GM18508 (cell line): Measurements from ENCODE around the gene SMARCC1.

Experiments
- ATAC-seq: cut with Tn5 transposase; IDR thresholded peaks from one replicate; pipeline ENCODE4 v1.9.1; 2021; ENCODE audit warnings: moderate number of reproducible peaks; ENCODE audit not compliant: insufficient read depth, unreplicated experiment

SMARCC1 gene

GRCh38 chr3:47643092-47643491 lies 138.6 kb downstream of the SMARCC1 start:
- no peak for ATAC-seq

DNA sequence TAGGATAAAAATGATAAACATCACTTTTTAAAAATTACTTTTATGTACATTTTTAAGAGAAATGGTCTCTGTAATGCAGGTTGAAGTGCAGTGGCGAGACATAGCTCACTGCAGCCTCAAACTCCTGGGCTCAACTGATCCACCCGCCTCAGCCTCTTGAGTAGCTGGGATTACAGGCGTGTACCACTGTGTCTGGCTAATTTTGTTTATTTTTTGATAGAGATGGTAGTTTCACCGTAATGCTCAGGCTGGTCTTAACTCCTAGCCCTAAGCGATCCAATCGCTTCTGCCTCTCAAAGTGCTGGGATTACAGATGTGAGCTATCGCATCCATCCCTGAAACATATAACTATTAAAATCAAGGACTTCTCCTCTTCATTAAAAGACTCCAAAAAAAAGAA lies 140.0 kb downstream of the SMARCC1 start:
- no peak for ATAC-seq

GRCh38 chr3:47636921-47637320 lies 144.8 kb downstream of the SMARCC1 start:
- no peak for ATAC-seq

DNA sequence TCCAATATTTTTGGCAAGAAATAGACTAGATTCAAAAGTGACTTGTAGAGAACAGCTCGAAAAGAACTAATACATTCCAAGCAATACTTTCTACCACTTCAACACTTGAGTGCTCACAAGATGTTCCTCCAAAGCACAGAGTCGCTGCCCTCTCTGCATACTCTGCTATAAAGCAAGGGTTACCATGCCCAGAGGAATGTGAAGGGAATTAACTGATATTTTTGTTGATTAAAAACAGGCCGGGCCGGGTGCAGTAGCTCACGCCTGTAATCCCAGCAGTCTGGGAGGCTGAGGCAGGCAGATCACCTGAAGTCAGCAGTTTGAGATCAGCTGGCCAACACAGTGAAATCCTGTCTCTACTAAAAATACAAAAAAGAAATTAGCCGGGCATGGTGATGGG lies 145.5 kb downstream of the SMARCC1 start:
- ATAC-seq, result no peak

- ATAC-seq, result no peak
Measured at GRCh38 chr3:47635536-47635935, 146.2 kb downstream of the SMARCC1 start.

DNA sequence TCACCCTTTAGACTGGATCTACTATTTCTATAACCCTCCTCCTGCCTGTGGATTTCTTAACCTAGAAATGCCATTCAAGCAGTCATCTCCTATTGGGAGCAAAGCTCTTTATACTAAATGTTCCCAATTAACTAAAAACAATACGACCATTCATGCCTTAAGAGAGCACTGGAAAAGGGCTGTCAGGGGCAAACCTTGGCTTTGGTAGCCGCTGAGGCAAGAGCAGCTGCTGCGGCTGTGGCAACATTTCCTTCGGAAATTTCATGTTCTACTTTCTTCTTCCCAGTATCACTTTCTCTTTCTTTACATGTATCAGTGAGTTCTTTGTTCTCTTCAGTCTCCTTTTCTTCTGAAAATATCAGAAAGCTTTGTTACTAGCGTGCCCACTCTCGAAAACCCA lies 146.7 kb downstream of the SMARCC1 start:
- no peak for ATAC-seq

DNA sequence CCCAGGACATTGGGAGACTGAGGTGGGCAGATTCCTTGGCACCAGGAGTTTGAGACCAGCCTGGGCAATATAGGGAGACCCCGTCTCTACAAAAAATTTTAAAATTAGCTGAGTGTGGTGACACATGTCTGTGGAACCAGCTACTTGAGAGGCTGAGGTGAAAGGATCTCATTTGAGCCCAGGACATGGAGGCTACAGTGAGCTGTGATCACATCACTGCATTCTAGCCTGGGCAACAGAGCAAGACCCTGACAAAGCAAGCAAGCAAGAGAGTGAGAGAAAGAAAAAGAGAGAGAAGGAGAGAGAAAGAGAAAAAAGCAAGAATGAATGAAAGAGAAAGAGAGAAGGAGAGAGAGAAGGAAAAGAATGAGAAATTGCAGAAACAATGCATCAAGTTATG lies 150.9 kb downstream of the SMARCC1 start:
- ATAC-seq, result no peak

GRCh38 chr3:47629770-47630169 lies 151.9 kb downstream of the SMARCC1 start:
- no peak for ATAC-seq

GRCh38 chr3:47628426-47628825 lies 153.3 kb downstream of the SMARCC1 start:
- no peak for ATAC-seq

DNA sequence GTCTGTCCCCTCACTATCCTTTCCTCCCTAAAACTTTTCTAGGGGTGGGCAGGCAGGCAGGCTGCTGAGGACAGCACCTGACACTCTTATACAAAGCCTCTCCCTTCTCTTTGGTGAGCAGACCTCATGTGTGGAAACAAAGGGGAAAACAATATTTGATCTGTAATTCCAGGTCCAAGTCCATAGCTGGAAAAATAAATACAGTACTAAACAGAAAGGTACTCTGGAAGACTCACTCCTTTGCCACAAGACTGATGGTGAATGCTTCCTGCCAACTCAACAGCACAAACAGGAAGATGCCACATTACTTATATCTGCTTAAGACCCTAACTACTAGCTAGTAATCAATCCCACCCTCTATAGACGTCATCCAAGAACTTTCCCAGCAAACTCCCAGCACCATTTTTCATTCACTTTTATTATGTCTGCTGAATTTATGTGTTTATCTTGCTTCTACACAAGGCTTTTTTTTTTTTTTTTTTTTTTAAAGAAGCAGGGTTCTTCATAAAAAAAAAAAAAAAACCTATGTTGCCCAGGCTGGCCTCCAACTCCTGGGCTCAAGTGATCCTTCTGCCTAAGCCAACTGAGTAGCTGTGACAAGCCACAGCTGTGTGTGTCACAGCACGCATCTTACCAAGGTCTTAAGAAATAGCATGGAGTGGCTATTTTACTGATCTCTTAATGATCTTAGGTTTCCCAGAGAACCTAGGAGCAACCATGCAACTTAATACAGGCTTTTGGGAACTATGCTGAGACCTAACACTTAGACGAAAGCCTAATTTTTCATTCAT lies 158.8 kb downstream of the SMARCC1 start:
- ATAC-seq, result no peak

DNA sequence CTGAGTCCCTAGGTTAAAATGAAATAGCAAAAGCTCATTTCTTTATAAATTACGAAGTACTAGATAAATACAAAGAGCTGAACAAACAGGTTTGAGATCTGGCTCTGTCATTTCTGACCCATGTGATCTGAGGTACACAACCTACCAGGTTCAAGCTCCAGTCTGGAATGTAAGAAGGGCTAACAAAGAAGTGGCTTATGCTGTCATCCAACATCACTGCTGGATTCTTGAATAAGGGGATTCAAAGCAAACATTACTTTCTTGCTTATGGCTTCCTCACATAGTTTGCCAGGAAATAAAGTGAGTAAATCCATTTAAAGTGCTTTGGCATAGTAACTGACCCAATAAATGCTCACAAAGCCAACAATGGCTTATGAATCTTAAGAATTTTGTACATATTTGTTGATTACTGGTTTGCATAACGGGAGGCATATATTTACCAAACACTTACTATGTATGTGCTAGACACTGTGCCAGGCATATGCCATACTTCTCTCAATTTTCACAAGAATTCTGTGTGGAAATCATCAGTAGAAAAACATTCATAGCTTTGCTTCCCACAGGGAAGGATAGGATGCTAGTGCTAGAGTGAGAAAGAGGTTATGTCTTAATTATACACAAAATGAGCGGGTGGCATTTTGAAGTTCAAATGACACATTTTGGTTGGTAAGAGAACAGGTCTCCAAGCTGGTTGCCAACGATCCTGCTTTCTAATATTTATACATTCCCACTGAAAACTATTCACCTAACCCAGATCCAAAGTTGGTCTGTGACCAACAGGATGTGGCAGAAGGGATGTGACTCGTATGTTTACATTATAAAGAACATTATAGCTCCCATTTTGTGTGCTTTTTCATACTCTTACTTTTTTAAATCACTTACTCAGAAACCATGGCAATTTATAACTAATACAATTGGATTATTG lies 164.3 kb downstream of the SMARCC1 start:
- ATAC-seq, result no peak

DNA sequence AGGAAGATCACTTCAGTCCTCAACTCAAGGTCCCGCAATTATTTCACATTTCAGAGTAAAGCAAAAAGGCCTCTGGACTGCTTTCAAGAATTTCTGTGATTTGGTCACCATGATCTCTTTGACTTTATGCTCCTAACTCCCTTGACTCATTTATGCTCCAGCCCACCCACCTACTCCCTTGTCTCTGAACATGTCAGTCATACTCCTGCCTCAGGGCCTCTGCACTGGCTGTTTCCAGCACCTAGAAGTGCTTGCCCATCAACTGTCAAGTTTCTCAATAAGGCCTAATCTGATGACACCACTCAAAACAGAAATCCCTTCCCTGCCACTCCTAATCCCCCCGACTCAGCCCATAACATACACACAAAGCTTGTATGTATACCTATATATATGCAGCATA lies 166.9 kb downstream of the SMARCC1 start:
- no peak for ATAC-seq

DNA sequence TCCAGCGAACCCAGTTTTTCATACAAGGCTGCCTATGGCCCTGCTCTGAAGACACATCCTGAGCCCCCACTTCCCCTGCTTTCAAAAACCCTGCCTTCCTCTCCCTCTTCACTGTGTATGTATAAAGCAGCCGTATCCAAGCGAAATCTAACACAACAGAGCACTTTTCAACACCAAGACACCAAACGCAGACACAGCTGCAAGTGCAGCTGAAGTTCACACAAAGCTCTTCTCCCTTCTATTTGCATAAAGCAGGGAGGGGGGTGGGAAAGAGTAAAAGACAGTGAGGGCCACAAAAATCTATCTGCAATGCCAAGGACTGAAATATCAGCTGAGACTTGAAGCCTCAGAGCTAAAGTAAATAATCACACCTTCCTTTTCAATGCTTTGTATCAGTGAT lies 168.0 kb downstream of the SMARCC1 start:
- ATAC-seq, result no peak

DNA sequence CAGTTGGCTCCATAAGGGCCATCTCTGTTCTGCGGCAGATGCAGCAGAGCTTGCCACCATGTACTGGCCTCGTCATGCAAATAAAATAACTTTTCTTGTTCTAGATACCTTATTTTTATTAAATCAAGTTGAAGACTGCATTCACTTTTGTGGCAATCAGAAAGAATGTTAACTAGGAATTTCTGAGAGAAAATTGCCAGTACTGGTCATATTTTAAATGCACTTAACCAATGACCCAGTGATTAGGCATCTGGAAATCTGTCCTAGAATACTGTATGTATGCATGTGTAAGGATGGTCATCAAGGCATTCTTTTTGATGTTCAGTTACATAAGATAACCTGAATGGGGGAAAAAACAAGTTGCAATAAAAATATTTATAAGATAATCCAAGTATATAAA lies 168.8 kb downstream of the SMARCC1 start:
- ATAC-seq, result no peak

DNA sequence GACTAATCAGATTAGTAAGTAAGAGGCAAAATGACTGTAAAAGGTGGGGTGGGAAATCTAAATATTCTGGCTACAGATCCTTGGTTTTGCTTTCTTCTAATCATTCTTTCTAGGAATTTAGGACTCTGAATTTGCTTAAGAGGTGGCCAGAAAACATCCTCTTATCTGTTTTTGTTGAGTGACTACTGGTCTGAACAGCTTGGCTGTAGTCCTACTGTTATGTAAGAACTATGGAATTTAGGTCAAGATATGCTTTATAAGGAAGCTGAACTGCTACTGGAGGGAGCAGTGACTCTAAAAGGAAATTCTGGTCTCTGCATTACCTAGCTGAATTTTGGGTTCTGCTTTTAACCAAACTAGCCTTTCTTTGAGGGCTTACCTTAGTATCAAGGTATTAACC lies 169.5 kb downstream of the SMARCC1 start:
- no peak for ATAC-seq

DNA sequence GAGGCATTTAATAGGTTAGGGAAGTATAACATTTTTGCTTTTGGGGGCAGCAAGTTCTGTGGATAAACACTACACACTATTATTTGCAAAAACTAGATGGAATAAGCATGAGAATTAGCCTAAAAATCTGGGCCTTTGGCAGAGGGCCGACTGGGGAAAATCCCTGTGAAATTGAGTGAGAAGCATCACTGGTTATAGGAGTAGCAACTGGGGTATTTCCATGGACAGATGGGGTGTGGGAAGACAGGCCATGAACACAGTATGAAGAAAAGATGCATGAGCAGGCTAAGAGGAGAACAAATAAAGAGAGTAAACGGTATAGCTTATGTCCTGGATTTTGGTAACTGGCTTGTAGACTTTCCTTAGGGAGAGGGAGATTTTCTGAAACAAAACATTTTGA lies 170.1 kb downstream of the SMARCC1 start:
- ATAC-seq, result no peak

- no peak for ATAC-seq
Measured at GRCh38 chr3:47610583-47610982, 171.1 kb downstream of the SMARCC1 start.

- ATAC-seq, result no peak
Measured at GRCh38 chr3:47607335-47607734, 174.4 kb downstream of the SMARCC1 start.

GRCh38 chr3:47606165-47606564 lies 175.5 kb downstream of the SMARCC1 start:
- no peak for ATAC-seq

- ATAC-seq, result no peak
Measured at GRCh38 chr3:47605652-47606051, 176.0 kb downstream of the SMARCC1 start.

GRCh38 chr3:47604145-47604544 lies 177.5 kb downstream of the SMARCC1 start:
- ATAC-seq, result no peak
